Stimulated activated CD8-positive, alpha-beta memory T cell treated with anti-CD3 and anti-CD28 coated beads, Interleukin-7, amount 100 ng/mL, for 48 hours (primary cell): Measurements from ENCODE around the gene MYEOV.
A peak's percentile ranks its signal among the peaks of the same experiment; 100 is the strongest.

ENCODE experiments used
- DNase-seq, 2 donors: peaks; one replicate each; pipeline ENCODE4 v3.0.0-alpha.2; 2020; ENCODE audit warnings: low read depth in 1 of 2; ENCODE audit errors: extremely low read depth in 1 of 2

MYEOV gene

DNA sequence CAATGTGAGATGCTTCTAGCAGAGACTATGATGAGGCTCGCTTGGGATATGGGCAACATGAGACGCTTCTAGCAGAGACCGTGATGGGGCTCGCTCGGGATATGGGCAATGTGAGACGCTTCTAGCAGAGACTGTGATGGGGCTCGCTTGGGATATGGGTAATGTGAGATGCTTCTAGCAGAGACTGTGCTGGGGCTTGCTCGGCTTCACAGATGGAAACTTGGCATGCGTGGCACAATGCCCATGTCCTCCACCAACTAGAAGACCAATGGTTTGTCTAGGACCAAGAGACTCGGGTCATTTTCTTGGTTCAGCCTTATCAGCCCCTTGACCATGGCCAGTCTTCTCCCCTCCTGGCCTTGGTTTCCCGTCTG lies 7.1 kb downstream of the MYEOV start:
- no peak for DNase-seq

DNA sequence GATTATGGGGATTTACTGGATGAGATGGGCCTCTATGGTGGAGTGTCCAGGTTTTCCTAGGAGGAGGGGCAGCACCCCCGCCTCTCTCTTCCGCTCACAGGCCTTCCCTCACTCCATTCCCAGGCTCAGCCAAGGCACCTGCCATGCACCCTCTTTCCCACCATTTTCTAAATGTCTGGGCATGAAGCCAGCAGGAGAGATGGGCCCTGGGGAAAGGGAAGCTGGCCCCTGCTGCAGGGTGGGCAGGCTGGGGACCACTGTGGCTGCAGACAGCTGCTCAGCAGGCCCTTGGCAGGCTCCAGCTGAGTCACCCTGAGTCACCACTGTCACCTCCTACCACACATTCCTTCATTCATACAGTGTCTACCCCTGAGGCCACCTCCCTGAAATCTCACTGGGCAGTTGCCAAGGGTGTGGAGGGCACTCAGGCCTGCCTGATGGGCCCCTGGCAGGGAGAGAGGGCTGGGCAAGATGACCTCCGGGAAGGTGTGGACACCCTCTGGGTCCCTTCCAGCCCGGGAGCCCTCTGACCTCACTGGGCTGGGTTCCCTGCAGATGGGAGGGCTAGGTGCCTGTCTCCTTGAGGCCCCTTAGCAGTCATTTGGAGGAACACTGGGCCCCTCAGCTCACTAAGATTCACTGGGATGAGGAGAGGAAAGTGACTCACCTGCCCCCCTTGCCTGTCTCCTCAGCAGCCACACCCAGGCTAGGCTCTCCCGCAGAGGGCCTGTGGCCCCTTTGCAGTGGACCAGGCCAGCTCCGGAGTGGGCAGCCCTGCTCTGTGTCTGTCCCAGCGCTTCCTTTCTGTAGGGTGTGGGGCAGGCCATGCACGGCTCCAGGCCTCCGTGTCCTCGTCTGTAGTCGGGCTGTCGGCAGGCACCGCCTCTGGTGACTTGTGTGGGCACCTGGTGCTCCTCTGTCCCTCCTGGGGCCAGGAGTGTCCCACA lies 7.8 kb downstream of the MYEOV start:
- DNase-seq: peak in 1 of 2 donors; percentile 34

DNA sequence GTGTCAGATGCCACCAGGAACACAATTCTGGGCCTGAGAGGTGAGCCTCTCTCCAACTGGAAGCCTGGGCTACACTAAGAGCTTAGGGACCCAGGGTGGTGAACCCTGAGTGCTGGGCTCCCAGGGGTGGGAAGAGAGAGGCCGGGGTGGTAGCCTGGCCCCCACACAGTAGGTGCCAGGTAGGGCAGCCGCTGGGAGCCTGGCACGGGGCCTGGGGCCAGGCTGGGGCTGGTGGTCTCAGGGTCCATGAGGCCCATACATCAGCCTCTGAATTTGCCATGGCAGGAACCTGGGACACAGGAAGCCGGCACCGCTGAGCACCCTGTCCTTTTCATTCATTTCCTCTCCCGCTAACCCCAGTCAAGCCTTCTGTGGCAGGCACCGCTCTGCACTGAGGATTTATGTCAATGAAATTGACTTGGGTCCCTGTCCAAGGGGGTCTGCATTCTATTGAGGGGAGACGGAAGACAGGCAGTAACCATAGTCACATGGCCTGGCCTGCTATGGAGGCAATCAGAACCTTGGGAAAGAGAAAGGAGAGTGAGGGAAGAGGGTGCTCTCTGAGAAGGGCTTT lies 8.6 kb downstream of the MYEOV start:
- DNase-seq: no peak

GRCh38 chr11:69303427-69303826 lies 9.5 kb downstream of the MYEOV start:
- no peak for DNase-seq

DNA sequence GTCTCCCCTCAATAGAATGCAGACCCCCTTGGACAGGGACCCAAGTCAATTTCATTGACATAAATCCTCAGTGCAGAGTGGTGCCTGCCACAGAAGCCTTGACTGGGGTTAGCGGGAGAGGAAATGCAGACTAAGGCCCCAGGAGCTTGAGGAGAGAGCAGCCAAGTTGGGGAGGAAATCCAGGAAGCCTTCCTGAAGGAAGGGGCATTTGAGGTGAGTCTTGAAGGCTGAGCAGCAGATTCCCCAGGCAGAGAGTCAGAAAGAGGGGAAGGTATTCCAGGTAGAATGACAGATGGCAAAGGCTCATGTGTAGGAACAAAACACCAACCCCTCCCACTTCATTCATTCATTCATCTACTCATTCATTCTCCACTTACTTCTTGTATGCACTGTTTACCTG lies 10.3 kb downstream of the MYEOV start:
- DNase-seq: no peak

DNA sequence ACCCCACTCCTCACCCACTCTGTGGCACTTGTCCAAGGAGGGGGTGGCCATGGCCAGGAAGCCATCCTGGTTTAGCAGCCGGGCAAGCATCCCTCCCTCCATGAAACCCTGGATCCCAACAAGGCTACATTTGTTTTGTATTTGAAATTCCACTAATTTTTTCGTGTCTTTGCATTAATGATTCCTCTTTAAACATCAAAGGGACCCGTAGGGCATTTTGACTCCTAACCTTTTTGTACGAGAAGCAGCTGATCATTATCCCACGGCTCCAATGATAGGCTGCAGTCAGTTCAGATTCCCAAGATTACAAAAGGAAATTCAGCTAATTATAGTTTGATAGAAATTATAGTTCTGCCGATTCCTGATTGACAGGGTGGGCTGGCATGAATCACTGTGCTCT lies 10.7 kb downstream of the MYEOV start:
- no peak for DNase-seq

DNA sequence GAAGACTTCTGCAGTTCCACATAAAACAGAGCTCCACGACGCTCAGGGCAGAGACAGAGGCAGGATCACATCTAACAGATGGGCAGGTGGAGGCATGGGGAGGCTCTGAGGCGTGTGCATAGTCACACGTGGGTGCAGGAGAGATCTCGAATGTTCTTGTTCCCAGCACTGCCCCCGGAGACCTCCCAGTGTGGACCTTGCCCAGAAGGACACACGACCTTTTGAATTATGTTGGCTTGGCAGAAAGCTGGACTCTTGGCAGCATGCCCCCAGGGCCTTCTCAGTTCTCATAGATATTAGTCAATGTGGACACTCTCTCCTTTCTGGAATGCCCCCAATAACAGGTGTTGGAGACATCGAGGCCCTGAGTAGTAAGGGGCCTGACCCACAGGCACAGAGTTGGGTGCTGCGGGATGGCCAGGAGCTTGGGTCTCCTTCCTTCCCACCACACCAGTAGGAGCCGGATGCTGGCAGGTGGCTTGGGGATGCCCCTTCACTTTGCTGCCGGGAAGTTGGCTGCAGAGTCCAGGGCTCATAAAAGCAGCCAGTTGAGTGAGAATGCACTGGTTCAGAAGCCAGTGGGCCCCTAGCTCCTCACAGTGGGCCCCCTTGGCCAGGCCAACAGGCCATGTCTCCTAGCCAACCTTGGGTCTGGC lies 12.1 kb downstream of the MYEOV start:
- DNase-seq: no peak

GRCh38 chr11:69306821-69307220 lies 12.9 kb downstream of the MYEOV start:
- no peak for DNase-seq

DNA sequence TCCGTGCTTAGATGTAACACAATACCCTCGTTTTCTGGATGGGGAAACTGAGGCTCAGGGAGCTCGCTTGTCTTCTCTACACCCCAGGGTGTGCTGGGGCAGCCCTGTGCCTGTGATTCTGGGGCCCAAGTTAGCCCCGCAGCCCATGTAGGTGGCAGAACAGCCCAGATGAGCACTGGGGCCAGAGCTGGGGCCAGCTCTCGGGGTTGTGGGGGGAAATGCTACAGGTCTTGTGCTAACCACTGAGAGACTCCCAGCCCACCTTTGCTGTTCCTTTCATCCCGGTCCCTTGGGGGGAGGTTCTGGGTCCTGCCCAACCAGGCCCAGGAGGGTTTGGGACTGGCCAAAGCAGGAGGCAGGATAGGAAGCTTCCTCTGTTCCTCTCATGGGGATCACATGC lies 13.5 kb downstream of the MYEOV start:
- DNase-seq: no peak

DNA sequence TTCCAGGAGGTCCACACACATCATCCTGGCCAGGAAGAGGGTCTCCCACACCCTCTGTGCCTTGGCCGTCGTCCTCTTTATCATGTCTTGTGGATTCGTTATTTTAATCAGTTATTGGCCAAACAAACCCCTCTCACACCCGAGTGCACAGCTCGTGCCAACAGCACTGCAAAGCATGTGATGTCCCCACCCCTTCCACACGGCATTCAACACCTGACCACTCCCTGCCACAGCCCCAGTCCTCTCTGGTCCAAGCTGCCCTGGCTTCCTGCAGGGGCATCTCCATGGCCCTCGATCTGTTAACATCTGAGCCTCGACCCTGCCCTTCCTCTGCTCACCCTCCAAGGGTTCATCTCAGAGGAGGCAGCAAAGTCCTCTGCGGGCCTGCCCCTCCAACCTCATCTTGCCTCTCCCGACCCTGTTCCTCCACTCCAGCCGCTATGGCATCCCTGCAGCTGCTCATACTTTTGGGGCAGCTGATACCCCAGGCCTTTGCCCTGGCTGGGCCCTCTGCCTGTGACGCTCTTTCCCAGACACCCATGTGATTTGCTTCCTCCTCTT lies 14.0 kb downstream of the MYEOV start:
- DNase-seq: no peak

- DNase-seq: no peak
These were observed 14.5 kb downstream of the MYEOV start for GRCh38 chr11:69308491-69308911.

GRCh38 chr11:69308936-69309615 lies 15.1 kb downstream of the MYEOV start:
- DNase-seq: no peak

DNA sequence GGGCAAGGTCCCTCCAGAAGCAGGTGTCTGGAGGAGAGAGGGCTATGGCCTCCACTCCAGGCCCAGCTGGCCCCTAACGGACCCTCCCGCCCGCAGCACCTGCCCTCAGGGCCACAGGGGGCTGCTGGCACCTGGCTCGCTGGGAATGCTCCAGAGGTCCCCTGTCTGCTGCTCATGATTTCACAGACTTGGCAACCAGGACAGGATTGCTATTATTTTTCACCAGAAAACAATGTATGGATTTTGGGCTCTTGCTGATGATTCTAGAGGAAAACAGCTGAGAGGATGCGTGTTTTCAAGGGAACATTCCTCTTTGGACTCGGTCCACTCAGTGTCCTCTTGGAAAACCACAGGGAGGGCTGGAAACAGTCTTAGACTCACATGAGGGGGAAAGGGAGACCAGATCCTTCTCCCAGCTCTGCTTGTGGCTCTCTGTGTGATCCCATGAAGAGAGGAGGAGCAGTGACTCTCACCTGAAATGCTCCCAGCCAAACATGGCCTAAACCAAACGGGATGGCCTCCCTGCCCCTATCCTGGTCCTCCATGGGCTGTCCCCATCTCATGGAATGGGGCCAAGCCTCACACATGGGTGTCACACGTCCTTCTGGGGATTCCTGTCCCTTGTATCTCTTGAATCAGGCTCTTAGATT lies 15.8 kb downstream of the MYEOV start:
- DNase-seq: no peak

DNA sequence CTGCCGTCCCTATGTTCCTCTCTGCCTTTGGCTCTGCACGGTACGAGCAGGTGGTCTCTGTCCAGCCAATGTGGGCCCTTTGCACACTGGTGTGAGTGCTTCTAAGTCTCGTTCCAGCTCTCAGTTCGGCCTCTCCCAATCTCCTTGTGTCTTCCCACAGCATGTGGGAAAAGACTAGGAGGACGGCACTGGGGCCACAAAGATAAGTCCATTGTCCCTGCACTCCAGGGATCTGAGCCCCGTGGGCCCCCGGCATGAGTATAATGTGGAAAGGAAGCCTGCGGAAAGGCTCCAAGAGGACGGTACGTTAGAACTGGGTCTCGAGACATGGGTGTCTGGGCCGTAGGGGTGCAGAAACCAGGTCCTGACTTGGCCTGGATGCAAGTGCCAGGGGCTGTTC lies 16.4 kb downstream of the MYEOV start:
- DNase-seq: no peak

- peak in 1 of 2 donors; percentile 27 for DNase-seq
These were observed 17.2 kb downstream of the MYEOV start for GRCh38 chr11:69310934-69311766.

DNA sequence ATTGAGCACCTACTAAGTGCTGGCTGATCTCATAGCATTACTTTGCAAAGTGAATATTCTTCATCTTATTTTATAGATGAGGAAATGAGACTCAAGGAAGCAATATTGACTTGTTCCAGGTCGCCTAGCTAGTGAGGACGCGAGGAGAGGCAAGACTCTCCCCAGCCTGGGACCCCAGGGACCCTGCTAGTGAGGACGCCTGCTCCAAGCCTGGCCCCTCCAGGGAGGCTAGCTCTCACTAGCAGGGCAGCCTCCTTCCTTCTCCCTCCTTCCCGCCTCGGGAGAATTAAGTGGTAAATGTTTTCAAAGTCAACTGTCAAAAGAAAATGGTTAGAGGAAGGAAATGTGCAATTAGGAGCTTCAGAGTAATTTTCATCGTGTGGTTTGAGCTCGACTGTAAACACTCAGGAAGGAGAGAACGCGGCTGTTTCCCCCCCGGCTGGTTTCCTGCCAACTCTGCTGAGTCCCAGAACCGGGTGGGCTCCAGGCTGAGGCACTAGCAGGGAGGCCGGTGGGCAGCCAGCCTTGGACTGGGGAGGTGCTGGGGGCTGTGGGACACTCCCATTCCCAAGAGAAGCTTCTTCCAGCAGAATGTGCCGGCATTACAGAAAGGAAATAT lies 17.9 kb downstream of the MYEOV start:
- no peak for DNase-seq

- DNase-seq: no peak
These were observed 18.8 kb downstream of the MYEOV start for GRCh38 chr11:69312453-69313404.

DNA sequence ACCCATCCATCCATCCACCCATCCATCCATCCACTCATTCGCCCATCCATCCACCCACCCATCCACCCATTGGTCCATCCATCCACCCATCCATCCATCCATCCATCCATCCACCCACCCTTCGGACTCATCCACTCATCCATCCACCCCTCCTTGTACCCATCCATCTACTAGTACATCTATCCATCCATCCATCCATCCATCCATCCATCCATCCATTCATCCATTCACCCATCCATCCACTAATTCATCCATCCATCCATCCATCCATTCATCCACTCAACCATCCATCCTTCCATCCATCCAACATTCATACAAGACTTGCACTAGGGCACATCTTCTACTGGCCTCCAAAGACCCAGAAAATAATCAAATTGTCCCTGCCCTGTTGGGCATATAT lies 20.0 kb downstream of the MYEOV start:
- DNase-seq: no peak
